Measurements from ENCODE around the gene MARCHF6.

DNA sequence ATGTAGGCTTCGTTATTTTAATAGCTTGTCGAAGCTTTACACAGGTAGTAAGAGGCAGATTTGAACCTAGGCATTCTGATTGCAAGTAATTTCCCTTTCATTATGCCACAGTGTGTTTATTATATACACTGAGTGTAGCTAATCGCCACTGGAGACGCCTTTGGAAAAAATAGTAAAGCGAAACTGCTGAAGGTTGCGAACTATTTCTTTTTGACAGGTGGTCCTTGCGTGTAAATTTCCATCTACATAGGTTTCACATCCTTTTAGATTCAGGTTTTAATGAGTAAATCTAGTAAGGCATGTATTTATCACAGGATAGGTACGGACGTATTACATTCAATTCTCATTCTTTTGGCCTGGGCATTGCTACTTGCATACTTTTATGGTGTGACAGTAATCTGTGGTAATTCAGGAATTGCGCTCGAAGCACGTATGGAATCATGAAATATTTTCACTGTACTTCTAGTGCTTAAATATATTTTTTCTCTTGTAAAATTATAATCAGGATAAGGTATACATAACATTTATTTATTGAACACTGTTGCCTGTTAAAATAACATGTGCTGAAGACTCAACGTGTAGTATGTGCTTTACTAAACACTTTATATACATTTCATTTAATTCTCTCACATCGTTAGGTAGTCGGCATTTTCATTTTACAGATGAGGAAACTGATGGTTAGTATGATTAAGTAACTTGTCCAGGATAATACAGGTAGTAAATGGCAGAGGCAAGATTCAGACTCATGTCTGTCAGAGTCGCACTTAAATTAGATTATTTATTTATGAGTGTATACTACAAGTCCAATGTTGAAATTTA lies 1.8 kb downstream of the MARCHF6 start:
- TF ChIP-seq FOXM1 (IDR thresholded peaks at IDR 0.05; ENCODE audit: borderline replicate concordance) (no peak), SUZ12 (IDR thresholded peaks at IDR 0.05) (no peak), TARDBP (IDR thresholded peaks at IDR 0.05) (no peak), ELF4 (IDR thresholded peaks at IDR 0.05) (no peak), HDGF (IDR thresholded peaks at IDR 0.05; ENCODE audit: borderline replicate concordance) (no peak), FOXK2 (IDR thresholded peaks at IDR 0.05) (no peak), BHLHE40 (IDR thresholded peaks at IDR 0.05; ENCODE audit: borderline replicate concordance) (no peak), FOXA1 (IDR thresholded peaks at IDR 0.05) (no peak), ZNF384 (IDR thresholded peaks at IDR 0.05) (no peak), ARNT (IDR thresholded peaks at IDR 0.05) (no peak)
- TF ChIP-seq, protein P1, sequence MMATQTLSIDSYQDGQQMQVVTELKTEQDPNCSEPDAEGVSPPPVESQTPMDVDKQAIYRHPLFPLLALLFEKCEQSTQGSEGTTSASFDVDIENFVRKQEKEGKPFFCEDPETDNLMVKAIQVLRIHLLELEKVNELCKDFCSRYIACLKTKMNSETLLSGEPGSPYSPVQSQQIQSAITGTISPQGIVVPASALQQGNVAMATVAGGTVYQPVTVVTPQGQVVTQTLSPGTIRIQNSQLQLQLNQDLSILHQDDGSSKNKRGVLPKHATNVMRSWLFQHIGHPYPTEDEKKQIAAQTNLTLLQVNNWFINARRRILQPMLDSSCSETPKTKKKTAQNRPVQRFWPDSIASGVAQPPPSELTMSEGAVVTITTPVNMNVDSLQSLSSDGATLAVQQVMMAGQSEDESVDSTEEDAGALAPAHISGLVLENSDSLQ (IDR thresholded peaks at IDR 0.05): no peak
